DND-41 (cell line): ENCODE measurements around the gene GGA2.

ENCODE experiments used
- CTCF ChIP-seq: IDR thresholded peaks from 2 replicates; pipeline ENCODE4 v1.5.1; 2012; ENCODE audit warnings: borderline replicate concordance, low read length, moderate library complexity, mild to moderate bottlenecking; ENCODE audit not compliant: poor library complexity, severe bottlenecking; ENCODE audit errors: extremely low read depth
- EZH2 ChIP-seq: IDR thresholded peaks from 3 replicates; pipeline ENCODE4 v1.6.1; 2012; ENCODE audit warnings: borderline replicate concordance, low read depth, mild to moderate bottlenecking, moderate library complexity, low read length, inconsistent platforms; ENCODE audit not compliant: severe bottlenecking

GRCh38 chr16:23524886-23525285 is 14.6 kb upstream of the GGA2 start:
- no peak for TF ChIP-seq CTCF
- TF ChIP-seq EZH2 = no peak
